ENCODE measurements around the gene TLE1. TPM values are rescaled to one million over a fixed set of nuclear protein-coding genes. Genes with fewer than 3 reads are reported as not detected.

The TLE1 gene
- total and polyA plus RNA-seq, 4 donors = 57.0 to 69.9 (median 64.3) TPM

DNA sequence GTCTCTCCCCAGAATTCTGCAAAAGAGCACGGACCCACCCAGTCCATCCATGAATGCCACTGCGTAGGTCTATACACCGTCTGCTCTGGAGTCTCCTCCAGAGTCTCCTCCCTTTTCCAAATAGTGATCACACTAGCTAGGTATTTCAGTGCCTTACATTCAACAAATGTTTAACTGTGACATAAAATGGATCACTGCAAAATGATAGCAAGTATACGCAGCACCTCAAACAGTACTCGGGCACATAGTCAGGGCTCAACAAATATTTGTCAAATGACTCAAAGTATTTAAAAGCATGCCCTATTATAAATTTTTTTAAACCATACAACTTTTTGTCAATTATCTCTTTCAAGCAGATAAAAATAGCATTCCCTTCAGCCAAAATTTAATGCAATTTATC lies 60.5 kb downstream of the TLE1 start:
- H3K36me3 ChIP-seq (ENCODE audit: control insufficient read depth, insufficient read depth, low read length) = peaks cover 3% of the 10 kb centered on the region
- no peak for DNase-seq (ENCODE audit: low read depth in 4 of 6, low spot score in 6 of 6)
- no peaks in the 10 kb centered on the region for H3K27me3 ChIP-seq (ENCODE audit: control insufficient read depth, insufficient read depth, low read length)
- WGBS (ENCODE audit: insufficient coverage) = 87% methylated on average over 4 of the region's 5 CpGs
- H3K27ac ChIP-seq (ENCODE audit: low read depth, low read length) = no peak overlapping the region
- no peaks in the 10 kb centered on the region for H3K4me1 ChIP-seq (ENCODE audit: control insufficient read depth, insufficient read depth, low read length)
- no peaks in the 10 kb centered on the region for H3K9me3 ChIP-seq (ENCODE audit: control insufficient read depth, insufficient read depth, low read length)
- no peak overlapping the region for H3K4me3 ChIP-seq (ENCODE audit: low read depth, low read length)

DNA sequence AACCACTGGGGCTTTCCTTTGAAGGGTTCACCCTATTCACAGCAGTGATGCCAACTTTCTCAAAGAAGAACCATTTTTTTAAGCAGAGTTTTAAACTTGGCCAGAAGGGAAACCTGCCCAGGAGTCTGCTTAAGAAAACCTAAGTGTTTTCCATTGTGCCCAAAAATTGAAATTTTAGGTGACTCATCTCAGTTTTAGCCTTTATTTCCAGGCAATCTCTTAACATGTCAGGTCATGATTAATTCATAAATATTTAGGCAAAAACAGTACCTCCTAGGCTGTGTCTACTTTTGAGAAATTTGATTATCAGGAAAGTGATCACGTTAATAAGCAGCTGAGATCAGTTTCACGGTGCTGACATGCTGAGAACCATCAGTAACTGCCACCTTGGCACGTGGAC lies 61.9 kb downstream of the TLE1 start:
- Histone ChIP-seq H3K4me1 (ENCODE audit: control insufficient read depth, insufficient read depth, low read length) (peaks cover 4% of the 10 kb centered on the region), H3K9me3 (ENCODE audit: control insufficient read depth, insufficient read depth, low read length) (no peaks in the 10 kb centered on the region), H3K36me3 (ENCODE audit: control insufficient read depth, insufficient read depth, low read length) (peaks cover 3% of the 10 kb centered on the region), H3K27ac (ENCODE audit: low read depth, low read length) (no peak overlapping the region), H3K4me3 (ENCODE audit: low read depth, low read length) (no peak overlapping the region), H3K27me3 (ENCODE audit: control insufficient read depth, insufficient read depth, low read length) (no peaks in the 10 kb centered on the region)
- WGBS (ENCODE audit: insufficient coverage) = 80% methylated on average over 1 of the region's 3 CpGs
- no peak for DNase-seq (ENCODE audit: low read depth in 4 of 6, low spot score in 6 of 6)

DNA sequence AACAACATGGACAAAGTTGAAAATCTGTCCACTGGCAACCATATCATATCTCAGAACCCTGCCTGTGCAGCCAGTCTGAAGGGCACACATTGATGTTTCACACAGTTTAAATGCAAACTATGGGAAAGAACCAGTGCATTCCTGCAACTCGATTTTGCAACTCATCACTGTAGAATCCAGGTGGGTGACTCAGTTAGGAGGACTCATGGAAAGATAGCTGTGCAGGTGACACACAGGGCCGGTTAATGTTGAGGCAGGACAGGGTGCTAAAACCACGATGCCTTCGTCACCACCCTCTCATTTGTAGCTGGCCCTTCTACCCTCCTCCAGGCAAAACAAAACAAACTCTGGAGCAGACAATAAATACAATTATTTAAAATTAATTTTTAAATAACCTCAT lies 62.8 kb downstream of the TLE1 start:
- Histone ChIP-seq H3K36me3 (ENCODE audit: control insufficient read depth, insufficient read depth, low read length) (no peaks in the 10 kb centered on the region), H3K27ac (ENCODE audit: low read depth, low read length) (no peak overlapping the region), H3K4me3 (ENCODE audit: low read depth, low read length) (no peak overlapping the region), H3K4me1 (ENCODE audit: control insufficient read depth, insufficient read depth, low read length) (peaks cover 13% of the 10 kb centered on the region), H3K9me3 (ENCODE audit: control insufficient read depth, insufficient read depth, low read length) (no peaks in the 10 kb centered on the region), H3K27me3 (ENCODE audit: control insufficient read depth, insufficient read depth, low read length) (no peaks in the 10 kb centered on the region)
- DNase-seq (ENCODE audit: low read depth in 4 of 6, low spot score in 6 of 6) = no peak
- 90% methylated on average over 3 of the region's 4 CpGs for WGBS (ENCODE audit: insufficient coverage)

DNA sequence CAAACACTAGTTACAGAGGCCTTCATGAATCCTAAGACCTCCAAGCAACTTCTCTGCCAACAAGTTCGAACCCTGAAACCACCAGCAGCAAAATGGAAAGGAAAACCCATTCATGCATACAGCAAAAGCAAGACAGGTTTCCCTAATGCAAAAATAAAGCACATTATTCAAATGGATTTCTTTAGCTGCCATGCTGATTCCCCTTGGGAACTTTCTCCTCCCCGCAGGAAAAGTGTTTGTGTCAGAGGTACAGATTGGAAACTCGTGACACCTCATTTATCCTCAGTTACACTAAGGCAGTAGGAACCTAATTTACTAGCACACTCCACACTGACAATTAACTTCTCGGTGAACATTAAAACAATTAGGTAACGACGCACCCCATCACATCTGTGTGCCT lies 63.4 kb downstream of the TLE1 start:
- Histone ChIP-seq H3K9me3 (ENCODE audit: control insufficient read depth, insufficient read depth, low read length) (no peaks in the 10 kb centered on the region), H3K36me3 (ENCODE audit: control insufficient read depth, insufficient read depth, low read length) (no peaks in the 10 kb centered on the region), H3K27me3 (ENCODE audit: control insufficient read depth, insufficient read depth, low read length) (no peaks in the 10 kb centered on the region), H3K4me1 (ENCODE audit: control insufficient read depth, insufficient read depth, low read length) (peaks cover 14% of the 10 kb centered on the region), H3K27ac (ENCODE audit: low read depth, low read length) (no peak overlapping the region), H3K4me3 (ENCODE audit: low read depth, low read length) (no peak overlapping the region)
- WGBS (ENCODE audit: insufficient coverage) = 65% methylated on average over 6 of the region's 6 CpGs
- peak in 1 of 6 donors; percentile 52 for DNase-seq (ENCODE audit: low read depth in 4 of 6, low spot score in 6 of 6)

DNA sequence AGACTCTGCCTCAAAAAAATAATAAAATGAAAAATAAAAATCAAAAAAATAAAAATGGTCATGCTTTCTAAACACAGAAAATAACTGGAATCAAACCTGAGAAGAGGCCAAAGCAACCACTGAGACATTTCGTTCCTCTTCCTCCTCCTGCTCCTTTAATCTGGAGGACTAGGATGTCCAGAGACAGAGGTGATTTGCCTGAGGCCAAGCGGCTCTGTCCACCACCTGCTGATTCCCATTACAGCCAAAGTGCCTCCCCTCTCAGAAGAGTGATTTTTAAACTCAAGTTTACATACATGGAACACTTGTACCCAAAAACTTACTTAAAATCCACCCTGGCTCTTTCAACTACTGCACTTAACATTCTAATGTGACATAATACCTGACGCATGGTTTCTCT lies 65.6 kb downstream of the TLE1 start:
- H3K27me3 ChIP-seq (ENCODE audit: control insufficient read depth, insufficient read depth, low read length) = no peaks in the 10 kb centered on the region
- H3K36me3 ChIP-seq (ENCODE audit: control insufficient read depth, insufficient read depth, low read length) = no peaks in the 10 kb centered on the region
- WGBS (ENCODE audit: insufficient coverage) = 75% methylated on average over 1 of the region's 3 CpGs
- no peak for DNase-seq (ENCODE audit: low read depth in 4 of 6, low spot score in 6 of 6)
- no peak overlapping the region for H3K4me3 ChIP-seq (ENCODE audit: low read depth, low read length)
- H3K4me1 ChIP-seq (ENCODE audit: control insufficient read depth, insufficient read depth, low read length) = peaks cover 18% of the 10 kb centered on the region
- H3K27ac ChIP-seq (ENCODE audit: low read depth, low read length) = no peak overlapping the region
- no peaks in the 10 kb centered on the region for H3K9me3 ChIP-seq (ENCODE audit: control insufficient read depth, insufficient read depth, low read length)

DNA sequence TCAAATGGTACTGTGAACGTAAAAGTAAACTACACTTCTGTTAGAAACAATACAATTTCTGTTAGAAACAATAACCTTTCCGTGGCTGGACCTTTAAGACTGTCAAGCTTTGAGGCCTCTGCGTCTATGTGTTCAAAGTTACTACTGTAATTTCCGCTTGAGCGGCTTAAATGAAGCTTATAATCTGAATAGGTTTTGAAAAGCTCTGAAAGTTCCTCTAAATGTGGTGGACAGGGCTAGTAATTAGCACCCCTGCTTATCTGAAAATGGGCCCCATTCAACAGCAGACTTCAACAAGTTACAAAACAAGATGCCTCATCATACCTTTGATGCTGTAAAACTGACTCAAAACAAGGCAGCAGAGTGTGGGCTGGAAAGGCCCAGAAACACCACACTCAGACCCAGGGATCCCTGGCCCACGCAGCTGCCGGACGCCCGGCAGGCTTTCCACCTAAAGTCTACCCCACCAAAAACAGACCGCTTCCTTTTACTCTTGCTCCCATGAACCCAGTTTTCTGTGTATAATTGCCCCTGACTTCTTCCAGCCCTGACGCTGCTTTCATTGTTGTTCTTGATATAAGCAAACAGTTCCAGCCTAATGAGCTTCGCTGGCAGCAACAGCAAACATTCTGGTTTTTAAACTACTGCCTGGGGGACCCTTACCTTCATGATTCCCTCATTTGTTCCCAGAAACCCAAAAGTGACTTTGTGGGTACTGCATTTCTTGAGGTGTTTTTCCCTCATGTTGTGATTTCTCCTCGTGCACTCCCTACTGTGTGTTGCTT lies 66.7 kb downstream of the TLE1 start:
- H3K27ac ChIP-seq (ENCODE audit: low read depth, low read length) = peak overlapping the region; percentile 54

DNA sequence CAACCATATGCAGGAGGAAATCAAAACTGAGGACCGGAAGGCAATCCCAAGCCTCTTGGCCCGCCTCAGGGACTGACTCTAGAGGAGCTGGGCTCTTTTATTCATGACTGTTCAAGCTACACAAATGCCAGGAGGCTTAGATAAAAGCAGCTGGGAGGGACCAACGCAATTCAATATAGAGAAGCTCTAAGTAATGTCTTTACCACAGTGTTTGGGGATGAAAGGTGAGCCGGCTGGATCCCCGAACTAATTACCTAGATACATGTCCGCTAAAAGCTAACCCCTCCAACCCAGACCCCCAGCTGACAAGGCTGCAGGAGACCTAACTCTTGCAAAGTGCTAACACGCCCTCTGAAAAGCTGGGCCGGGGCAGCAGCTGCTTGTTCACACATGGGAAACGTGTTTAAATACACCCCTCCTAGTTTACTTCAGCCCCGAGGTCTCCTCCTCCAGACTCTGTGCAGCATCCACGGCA lies 67.5 kb downstream of the TLE1 start:
- Histone ChIP-seq H3K27ac (ENCODE audit: low read depth, low read length) (peak overlapping the region; percentile 54), H3K4me1 (ENCODE audit: control insufficient read depth, insufficient read depth, low read length) (peaks cover 18% of the 10 kb centered on the region), H3K27me3 (ENCODE audit: control insufficient read depth, insufficient read depth, low read length) (no peaks in the 10 kb centered on the region), H3K9me3 (ENCODE audit: control insufficient read depth, insufficient read depth, low read length) (no peaks in the 10 kb centered on the region), H3K4me3 (ENCODE audit: low read depth, low read length) (no peak overlapping the region), H3K36me3 (ENCODE audit: control insufficient read depth, insufficient read depth, low read length) (no peaks in the 10 kb centered on the region)
- peak in 3 of 6 donors; percentile 23 to 72 (median 70) for DNase-seq (ENCODE audit: low read depth in 4 of 6, low spot score in 6 of 6)
- WGBS (ENCODE audit: insufficient coverage) = 22% methylated on average over 9 of the region's 11 CpGs

More for the DNA sequence above, 66.7 kb downstream of the TLE1 start:
- Histone ChIP-seq H3K9me3 (ENCODE audit: control insufficient read depth, insufficient read depth, low read length) (no peaks in the 10 kb centered on the region), H3K4me3 (ENCODE audit: low read depth, low read length) (no peak overlapping the region), H3K36me3 (ENCODE audit: control insufficient read depth, insufficient read depth, low read length) (no peaks in the 10 kb centered on the region), H3K27me3 (ENCODE audit: control insufficient read depth, insufficient read depth, low read length) (no peaks in the 10 kb centered on the region), H3K4me1 (ENCODE audit: control insufficient read depth, insufficient read depth, low read length) (peaks cover 18% of the 10 kb centered on the region)
- 74% methylated on average over 6 of the region's 13 CpGs for WGBS (ENCODE audit: insufficient coverage)
- DNase-seq (ENCODE audit: low read depth in 4 of 6, low spot score in 6 of 6) = peak in 2 of 6 donors; percentile 39 to 81

DNA sequence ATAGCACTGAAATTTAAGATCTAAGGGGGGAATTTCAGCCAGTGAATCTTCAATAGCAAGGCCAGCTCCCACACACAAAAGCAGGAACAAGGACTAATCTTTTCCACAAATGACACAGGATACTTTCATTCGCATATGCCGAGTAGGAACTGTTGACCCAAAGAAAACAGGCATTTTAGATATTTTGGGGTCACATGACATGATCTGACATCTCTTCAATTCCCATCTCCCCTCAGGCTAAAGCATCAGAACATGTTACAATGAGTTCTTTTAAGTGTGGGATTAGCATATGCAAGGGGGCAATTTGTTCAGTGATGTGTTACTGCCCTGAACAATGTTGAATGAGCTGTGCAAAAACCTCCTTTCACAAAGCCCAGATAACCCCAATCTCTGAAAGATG lies 68.2 kb downstream of the TLE1 start:
- H3K9me3 ChIP-seq (ENCODE audit: control insufficient read depth, insufficient read depth, low read length) = no peaks in the 10 kb centered on the region
- H3K27ac ChIP-seq (ENCODE audit: low read depth, low read length) = peak overlapping the region; percentile 54
- no peaks in the 10 kb centered on the region for H3K36me3 ChIP-seq (ENCODE audit: control insufficient read depth, insufficient read depth, low read length)
- peak in 3 of 6 donors; percentile 17 to 73 (median 67) for DNase-seq (ENCODE audit: low read depth in 4 of 6, low spot score in 6 of 6)
- H3K4me3 ChIP-seq (ENCODE audit: low read depth, low read length) = no peak overlapping the region
- H3K27me3 ChIP-seq (ENCODE audit: control insufficient read depth, insufficient read depth, low read length) = no peaks in the 10 kb centered on the region
- H3K4me1 ChIP-seq (ENCODE audit: control insufficient read depth, insufficient read depth, low read length) = peaks cover 18% of the 10 kb centered on the region
- whole genome bisulfite sequencing (ENCODE audit: insufficient coverage) = no CpG with 5 or more reads among the region's 2 CpGs

DNA sequence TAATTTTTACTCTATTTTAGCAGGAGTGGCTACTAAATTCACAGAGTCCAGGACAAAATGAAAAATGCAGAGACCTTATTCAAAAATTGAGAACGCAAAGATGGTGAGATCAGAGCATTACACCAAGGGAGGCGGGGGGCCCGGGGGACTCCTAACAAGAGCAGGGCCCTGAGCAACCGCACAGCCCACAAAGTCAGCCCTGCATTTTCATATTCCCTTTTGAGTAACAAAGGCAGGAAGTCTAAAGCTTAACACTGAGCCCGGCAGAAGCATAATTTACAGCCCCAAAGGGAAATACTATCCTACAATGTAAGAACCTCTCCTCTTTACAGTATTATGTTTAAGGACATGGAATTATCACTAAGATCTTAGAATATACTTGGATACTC lies 69.4 kb downstream of the TLE1 start:
- H3K9me3 ChIP-seq (ENCODE audit: control insufficient read depth, insufficient read depth, low read length) = no peaks in the 10 kb centered on the region
- WGBS (ENCODE audit: insufficient coverage) = 66% methylated on average over 4 of the region's 5 CpGs
- DNase-seq (ENCODE audit: low read depth in 4 of 6, low spot score in 6 of 6) = no peak
- H3K27ac ChIP-seq (ENCODE audit: low read depth, low read length) = peak overlapping the region; percentile 54
- peaks cover 2% of the 10 kb centered on the region for H3K36me3 ChIP-seq (ENCODE audit: control insufficient read depth, insufficient read depth, low read length)
- H3K4me1 ChIP-seq (ENCODE audit: control insufficient read depth, insufficient read depth, low read length) = peaks cover 18% of the 10 kb centered on the region
- H3K27me3 ChIP-seq (ENCODE audit: control insufficient read depth, insufficient read depth, low read length) = no peaks in the 10 kb centered on the region
- H3K4me3 ChIP-seq (ENCODE audit: low read depth, low read length) = no peak overlapping the region

DNA sequence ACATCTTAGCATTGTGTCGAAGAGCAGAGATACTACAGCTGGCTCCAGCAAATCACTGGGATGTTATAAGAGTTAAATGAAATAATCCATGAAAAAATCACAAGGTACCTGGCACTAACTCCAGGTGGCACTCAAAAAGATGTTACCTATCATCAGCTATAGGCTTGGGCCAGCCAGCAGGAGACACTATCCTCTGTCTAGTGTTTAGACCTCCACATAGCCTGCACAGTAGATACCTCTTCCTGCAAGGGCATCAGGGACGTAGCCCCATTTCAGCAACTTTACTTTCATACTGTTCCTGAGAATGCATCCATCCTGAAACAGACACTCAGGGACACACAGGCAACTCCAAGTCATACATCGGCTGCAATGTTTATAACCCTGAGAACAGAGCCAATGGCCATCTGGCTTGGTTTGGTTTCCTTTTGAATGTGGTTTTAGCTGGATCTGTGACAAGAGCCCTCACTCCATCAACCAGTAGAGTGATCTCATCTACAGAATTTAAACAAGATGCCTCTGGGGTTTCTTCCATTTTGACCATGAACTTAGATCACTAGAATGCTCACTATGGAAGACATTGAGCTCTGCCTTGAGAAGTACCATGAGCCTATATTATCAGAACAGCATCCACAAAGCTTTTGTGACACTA lies 69.9 kb downstream of the TLE1 start:
- 63% methylated on average over 3 of the region's 3 CpGs for WGBS (ENCODE audit: insufficient coverage)
- H3K4me1 ChIP-seq (ENCODE audit: control insufficient read depth, insufficient read depth, low read length) = peaks cover 18% of the 10 kb centered on the region
- no peak for DNase-seq (ENCODE audit: low read depth in 4 of 6, low spot score in 6 of 6)
- peak overlapping the region; percentile 54 for H3K27ac ChIP-seq (ENCODE audit: low read depth, low read length)
- H3K9me3 ChIP-seq (ENCODE audit: control insufficient read depth, insufficient read depth, low read length) = no peaks in the 10 kb centered on the region
- no peak overlapping the region for H3K4me3 ChIP-seq (ENCODE audit: low read depth, low read length)
- no peaks in the 10 kb centered on the region for H3K27me3 ChIP-seq (ENCODE audit: control insufficient read depth, insufficient read depth, low read length)
- H3K36me3 ChIP-seq (ENCODE audit: control insufficient read depth, insufficient read depth, low read length) = peaks cover 2% of the 10 kb centered on the region

Data from spinal cord (tissue), 10 donors.